NCI-H524 (cell line): ENCODE results near the gene IWS1.

Source experiments
- DNase-seq, 2 experiments: peaks; one replicate each; lab custom pipeline; 2025; lab: John Stamatoyannopoulos, UW

The IWS1 gene

GRCh38 chr2:127498386-127498785 is 27.9 kb downstream of the IWS1 start:
- DNase-seq, result no peak

GRCh38 chr2:127490283-127490682 is 36.0 kb downstream of the IWS1 start:
- DNase-seq, result no peak

GRCh38 chr2:127486247-127487058 is 39.8 kb downstream of the IWS1 start:
- DNase-seq, result no peak

- DNase-seq, result no peak
Observed at GRCh38 chr2:127485694-127486071, 40.6 kb downstream of the IWS1 start.

GRCh38 chr2:127485051-127485693 is 41.1 kb downstream of the IWS1 start:
- DNase-seq, result no peak

GRCh38 chr2:127482031-127482430 is 44.3 kb downstream of the IWS1 start:
- no peak for DNase-seq

GRCh38 chr2:127479866-127480743 is 46.2 kb downstream of the IWS1 start:
- no peak for DNase-seq

GRCh38 chr2:127479219-127479825 is 47.0 kb downstream of the IWS1 start:
- DNase-seq, result peak; percentile 25 to 65

- DNase-seq, result no peak
Observed at GRCh38 chr2:127475788-127476187, 50.5 kb downstream of the IWS1 start.

- DNase-seq, result no peak
Observed at GRCh38 chr2:127472268-127472667, 54.0 kb downstream of the IWS1 start.

GRCh38 chr2:127471286-127471988 is 54.9 kb downstream of the IWS1 start:
- DNase-seq, result no peak

- no peak for DNase-seq
Observed at GRCh38 chr2:127469974-127470373, 56.3 kb downstream of the IWS1 start.

- DNase-seq, result no peak
Observed at GRCh38 chr2:127469051-127469450, 57.2 kb downstream of the IWS1 start.

GRCh38 chr2:127465258-127465657 is 61.0 kb downstream of the IWS1 start:
- no peak for DNase-seq

- no peak for DNase-seq
Observed at GRCh38 chr2:127464470-127465257, 61.6 kb downstream of the IWS1 start.

GRCh38 chr2:127463155-127463991 is 62.9 kb downstream of the IWS1 start:
- DNase-seq, result no peak

- no peak for DNase-seq
Observed at GRCh38 chr2:127462461-127462860, 63.8 kb downstream of the IWS1 start.

GRCh38 chr2:127456960-127457359 is 69.3 kb downstream of the IWS1 start:
- no peak for DNase-seq

- DNase-seq, result peak; percentile 6 to 19
Observed at GRCh38 chr2:127455566-127456493, 70.5 kb downstream of the IWS1 start.
